GM18511 (cell line): Measurements from ENCODE around the gene AP4S1.
"Not testable (repeated sequence)": the region's sequence is repeated elsewhere in the genome, so short reads cannot be mapped to it uniquely, and the experiment has no call there.

ENCODE experiments used
- ATAC-seq: cut with Tn5 transposase; IDR thresholded peaks from one replicate; pipeline ENCODE4 v1.9.1; 2021; ENCODE audit warnings: mild to moderate bottlenecking, moderate library complexity; ENCODE audit not compliant: unreplicated experiment

The AP4S1 gene

DNA sequence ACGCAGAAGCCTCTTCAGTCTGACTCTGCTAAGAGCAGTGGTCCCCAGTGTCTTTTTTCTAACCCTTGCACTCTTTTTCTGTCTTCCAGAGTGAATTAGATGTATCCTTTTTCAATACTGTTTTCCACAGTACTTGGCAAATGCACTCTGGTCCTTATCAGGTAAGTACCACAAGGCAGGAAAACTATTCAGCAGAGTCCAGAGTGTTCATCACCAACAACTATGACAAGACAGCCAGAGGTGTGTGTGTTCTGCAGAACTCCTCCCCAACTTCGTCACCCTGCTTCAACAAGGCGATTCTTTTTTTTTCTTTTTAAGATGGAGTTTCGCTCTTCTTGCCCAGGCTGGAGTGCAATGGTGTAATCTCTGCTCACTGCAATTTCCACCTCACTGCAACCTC lies 55.0 kb downstream of the AP4S1 start:
- no peak for ATAC-seq

DNA sequence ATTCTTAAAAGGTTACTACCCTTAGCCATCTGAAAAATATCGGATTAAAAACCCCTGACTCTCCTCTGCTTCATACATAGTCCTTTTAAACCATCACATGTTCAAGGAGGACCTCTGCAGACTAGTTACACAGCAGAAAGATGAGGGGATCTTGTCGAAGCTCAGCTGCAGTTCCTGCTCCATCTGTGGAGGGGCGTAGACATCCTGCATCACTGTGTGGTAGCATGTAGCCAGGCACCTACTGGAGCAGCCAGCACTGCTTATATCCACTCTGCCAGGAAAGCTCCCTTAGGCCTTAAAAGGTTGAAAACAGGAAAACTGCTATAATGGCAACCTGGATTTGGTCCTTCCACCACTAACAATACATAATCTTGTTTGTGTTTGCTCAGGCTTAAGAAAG lies 58.3 kb downstream of the AP4S1 start:
- ATAC-seq = no peak

DNA sequence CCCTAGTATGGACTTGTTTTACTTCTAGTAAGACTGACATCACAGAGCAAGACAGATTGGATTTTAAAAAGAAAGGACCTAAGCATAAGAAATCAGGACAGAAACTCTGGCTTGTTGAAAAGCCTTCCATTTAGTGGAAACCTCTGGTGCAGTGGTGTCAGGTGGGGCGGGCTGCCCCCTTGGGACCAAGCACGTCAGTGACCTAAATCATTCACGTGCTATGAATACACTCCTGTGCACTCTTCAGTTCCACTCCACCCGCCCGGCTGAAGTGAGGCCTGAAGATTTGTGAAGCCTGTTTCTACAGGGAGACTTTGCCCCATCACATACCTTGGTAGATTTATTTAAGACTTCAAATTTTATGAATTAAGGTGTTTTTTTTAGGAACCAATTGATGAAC lies 58.9 kb downstream of the AP4S1 start:
- peak; percentile 89 for ATAC-seq

DNA sequence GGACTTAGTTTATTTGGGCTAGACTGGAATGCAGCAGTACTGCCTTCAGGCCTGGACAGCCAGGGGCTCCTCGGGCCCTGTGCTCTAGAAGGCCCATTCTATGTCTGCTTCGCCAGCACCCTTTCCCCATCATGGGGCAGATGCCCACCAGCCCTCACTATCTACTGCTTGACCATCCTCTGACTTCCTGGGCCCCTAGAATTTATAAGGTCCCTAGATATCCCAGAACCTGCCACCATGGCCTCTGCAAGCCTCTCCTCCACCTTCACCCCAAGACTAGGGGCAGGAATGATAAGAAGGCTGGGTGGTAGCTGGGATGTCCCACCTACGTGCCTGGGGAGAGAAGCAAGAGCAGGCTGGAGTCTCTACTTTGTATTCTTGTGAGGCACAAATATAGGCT lies 59.6 kb downstream of the AP4S1 start:
- no peak for ATAC-seq

DNA sequence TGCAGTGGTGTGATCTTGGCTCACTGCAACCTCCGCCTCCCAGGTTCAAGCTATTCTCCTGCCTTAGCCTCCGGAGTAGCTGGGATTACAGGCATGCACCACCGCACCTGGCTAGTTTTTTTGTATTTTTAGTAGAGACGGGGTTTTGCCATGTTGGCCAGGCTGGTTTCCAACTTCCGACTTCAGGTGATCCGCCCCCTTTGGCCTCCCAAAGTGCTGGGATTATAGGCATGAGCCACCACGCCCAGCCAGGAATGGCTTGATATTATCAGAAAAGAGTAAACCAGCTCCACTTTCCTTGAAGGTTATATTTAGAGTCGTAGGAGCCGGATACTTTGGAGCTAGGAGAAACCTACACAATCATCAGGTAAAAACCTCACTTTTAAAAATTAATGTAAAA lies 61.0 kb downstream of the AP4S1 start:
- not testable (repeated sequence) for ATAC-seq

DNA sequence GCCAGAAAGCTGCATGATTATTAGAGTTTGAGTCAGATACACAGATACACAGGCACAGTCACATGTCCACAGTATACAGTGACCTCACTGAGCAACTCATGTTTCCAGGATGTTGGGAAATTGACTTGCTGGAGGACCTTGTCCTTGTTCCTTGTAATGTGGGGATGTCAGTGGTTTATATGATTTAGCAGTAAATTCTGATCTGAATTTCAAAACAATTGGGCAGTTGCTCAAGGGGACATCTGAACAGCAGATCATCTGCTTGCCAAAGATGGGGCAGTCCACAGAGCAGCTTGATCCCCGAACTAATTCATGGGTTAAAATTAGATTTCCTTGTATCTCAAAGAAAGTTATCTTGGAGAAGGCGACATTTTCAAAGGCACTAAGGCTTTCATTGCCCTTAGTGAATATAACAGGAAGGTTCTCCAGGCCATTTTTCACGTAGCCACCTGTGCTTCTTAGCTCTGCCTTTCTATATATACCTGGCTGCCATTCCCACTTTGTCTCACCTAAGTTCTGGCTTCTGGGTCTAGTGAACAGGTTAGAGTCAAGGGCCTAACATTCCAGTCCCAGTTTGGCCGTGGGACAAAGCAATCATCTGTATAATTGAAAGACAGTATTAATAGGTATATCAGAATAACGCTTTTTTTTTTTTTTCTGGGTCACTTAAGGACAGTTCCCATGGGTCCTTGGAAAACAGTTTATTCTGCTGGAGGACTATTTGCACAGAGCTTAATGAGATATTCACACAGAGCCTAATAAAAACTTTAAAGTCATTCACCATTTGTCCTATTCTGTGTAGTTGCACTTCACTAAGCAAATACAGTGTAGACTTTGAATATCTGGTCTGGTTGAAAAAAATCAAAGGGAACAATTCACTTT lies 65.7 kb downstream of the AP4S1 start:
- no peak for ATAC-seq

DNA sequence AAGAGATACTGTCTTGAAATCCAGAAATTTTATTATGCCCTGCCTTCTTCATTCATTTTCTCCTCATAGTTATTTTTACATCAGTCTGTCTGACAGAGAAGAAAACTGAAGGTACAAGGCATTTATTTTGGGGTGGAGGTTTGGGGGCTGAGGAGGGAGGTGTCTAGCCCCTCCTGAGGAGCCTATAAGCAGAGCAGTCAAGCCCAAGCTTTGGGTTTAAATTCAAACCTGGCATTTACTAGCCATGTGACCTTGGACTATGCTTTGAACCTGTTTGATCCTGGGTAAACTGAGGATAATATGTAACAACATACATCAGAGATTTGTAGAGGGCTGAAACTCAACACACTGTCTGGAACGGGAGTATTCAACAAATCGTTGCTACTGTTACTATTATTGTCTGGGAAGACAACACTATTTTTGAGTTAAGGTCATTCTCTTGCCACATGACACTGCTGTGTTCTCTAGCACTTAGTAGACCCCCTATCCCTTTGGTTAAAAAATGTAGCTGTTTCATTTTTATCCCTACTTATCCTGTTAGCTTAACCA lies 66.8 kb downstream of the AP4S1 start:
- no peak for ATAC-seq

DNA sequence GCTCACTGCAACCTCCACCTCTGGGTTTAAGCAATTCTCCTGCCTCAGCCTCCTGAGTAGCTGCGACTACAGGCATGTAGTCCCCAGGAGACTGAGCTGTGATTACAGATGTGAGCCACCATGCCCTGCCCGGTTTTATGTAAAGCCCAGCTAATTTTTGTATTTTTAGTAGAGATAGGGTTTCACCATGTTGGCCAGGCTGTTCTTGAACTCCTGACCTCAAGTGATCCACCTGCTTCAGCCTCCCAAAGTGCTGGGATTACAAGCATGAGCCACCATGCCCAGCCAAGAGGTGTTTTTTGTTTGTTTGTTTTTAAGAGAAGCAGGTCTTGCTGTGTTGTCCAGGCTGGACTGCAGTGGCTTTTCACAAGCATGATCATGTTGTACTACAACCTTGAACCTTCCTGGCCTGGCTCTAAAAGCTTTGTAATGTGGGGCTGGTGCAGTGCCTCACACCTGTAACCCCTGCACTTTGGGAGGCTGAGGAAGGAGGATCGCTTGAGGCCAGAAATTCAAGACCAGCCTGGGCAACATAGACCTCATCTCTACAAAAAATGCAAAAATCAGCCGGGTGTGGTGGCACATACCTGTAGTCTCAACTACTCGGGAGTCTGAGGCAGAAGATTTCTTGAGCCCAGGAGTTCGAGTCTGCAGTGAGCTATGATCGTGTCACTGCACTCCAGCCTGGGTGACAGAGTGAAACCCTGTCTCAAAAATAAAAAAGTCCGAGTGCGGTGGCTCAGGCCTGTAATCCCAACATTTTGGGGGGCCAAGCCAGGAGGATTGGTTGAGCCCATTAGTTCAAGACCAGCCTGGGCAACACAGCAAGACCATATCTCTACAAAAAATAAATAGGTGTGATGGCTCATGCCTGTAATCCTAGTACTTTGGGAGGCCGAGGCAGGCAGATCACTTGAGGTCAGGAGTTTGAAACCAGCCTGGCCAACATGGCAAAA lies 68.7 kb downstream of the AP4S1 start:
- not testable (repeated sequence) for ATAC-seq

DNA sequence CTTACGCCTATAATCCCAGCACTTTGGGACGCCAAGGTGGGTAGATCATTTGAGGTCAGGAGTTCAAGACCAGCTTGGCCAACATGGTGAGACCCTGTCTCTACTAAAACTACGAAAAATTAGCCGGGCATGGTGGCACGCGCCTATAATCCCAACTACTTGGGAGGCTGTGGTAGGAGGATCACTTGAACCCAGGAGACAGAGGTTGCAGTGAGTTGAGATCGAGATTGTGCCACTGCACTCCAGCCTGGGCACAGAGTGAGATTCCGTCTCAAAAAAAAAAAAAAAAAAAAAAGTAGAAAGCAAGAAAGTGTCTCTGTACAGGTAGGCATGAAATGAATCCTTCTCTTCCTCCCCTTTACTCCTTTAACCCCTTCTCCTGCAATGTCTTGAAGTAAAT lies 70.4 kb downstream of the AP4S1 start:
- not testable (repeated sequence) for ATAC-seq

DNA sequence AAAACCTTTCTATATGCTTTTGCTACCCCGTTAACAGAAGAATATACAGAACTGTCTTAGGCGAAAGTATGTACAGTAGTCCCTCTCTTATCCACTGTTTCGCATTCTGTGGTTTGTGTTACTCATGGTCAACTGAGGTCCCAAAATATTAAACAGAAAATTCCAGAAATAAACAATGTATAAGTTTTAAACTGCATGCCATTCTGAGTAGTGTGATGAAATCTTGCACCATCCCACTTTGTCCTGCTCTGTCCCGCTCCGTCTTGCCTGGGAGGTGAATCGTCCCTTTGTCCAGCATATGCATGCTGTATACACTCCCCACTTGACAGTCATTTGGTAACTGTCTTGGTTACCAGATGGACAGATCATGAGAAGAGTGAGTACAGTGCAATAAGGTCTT lies 70.8 kb downstream of the AP4S1 start:
- ATAC-seq = no peak

DNA sequence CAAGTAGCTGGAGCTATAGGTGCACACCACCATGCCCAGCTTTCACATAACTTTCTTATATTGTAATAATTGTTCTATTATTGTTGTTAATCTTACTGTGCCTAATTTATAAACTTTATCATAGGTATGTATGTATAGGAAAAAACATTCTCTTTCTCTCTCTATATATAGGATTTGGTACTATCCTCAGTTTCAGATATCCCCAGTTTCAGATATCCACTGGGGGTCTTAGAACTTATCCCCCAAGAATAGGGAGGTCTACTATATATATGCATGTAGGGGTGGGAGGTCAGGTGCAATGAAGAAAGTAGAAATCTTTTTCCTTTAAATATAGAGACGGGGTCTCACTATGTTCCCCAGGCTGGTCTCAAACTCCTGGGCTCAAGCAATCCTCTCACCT lies 71.6 kb downstream of the AP4S1 start:
- ATAC-seq = no peak

DNA sequence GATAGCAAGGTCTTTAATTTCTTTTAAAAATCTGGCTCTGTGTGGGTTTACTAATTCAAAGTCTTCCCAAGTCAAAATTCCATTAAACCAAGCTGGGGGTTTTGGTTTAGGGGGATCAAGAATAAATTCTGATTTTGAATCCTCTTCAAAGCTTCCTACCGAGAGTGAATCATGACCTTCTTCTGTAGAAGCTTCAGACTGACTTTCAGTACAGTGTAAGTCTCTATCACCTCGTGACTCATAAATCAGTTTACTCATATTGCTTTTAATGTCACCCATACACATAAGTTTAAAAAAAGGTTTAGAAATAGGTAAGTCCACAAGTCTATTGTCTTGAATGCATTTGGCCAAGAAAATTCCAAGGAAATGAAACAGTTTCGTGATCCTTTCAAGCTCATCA lies 81.3 kb downstream of the AP4S1 start:
- ATAC-seq = no peak

DNA sequence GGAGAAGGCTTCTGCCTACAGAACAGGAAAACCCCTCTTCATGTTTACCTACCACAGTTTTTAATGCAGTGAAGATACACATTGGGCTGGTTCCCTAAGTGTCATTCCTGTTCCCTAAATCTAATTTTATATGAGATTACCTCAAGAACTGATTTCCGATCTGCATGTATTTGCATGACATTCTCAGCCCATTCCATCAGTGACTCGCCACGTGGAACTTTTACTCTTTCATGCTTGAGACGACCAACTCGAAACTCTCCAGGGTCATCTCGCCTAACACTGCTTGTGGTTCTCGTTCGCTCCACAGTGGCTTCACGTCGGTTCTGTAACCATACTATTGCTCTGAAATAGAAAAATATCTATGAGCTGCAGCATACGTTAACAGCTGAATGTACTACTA lies 83.8 kb downstream of the AP4S1 start:
- no peak for ATAC-seq

DNA sequence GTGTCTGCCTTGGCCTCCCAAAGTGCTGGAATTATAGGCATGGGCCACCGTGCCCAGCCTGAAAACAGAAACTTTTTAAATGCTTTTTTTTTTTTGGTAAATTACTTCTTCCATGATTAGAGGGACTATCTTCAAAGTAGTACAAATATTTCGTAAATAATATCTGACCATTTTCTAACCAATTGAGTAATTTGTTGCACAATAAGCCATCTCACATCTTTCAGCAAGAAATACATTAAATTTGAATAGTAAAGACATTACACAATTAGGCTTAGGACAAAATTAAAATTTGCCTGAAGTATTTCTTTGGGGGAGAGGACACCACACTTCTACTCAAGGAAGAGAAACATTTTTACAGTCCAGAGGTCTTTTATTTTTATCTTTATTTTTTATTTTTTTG lies 85.4 kb downstream of the AP4S1 start:
- ATAC-seq = no peak

DNA sequence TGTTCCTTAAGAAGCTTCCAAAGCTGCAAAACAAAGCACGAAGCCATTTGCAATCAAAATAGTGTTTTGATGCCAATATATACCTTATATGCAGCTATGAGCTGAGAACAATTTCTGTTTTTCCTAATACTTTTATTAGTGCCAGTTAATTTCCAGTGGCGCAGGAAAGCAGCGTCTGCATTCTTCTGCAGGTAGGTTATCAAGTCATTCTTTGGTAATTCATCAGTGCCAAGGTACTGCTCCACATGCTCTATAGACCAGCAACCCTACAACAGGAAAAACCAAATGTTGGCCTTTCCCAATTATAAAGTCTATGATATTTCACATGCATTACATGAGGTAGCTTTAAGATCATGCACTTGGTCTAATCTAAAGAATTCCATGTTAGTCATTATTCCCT lies 88.3 kb downstream of the AP4S1 start:
- no peak for ATAC-seq

DNA sequence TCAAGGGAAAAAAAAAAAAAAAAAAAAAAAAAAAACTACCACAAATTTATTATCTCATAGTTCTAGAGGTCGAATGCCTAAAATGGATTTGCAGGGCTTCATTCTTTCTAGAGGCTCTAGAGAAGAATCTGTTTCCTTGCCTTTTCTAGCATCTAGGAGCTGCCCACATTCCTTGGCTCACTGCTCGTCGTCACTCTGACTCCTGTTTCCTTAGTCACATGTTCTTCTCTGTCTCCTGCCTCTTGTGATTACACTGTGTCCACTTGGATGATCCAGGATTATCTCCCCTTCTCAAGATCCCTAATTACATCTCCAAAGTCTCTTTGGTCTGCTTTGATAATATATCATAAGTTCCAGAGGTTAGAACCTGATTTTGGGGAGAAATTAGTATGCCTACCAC lies 93.4 kb downstream of the AP4S1 start:
- no peak for ATAC-seq

DNA sequence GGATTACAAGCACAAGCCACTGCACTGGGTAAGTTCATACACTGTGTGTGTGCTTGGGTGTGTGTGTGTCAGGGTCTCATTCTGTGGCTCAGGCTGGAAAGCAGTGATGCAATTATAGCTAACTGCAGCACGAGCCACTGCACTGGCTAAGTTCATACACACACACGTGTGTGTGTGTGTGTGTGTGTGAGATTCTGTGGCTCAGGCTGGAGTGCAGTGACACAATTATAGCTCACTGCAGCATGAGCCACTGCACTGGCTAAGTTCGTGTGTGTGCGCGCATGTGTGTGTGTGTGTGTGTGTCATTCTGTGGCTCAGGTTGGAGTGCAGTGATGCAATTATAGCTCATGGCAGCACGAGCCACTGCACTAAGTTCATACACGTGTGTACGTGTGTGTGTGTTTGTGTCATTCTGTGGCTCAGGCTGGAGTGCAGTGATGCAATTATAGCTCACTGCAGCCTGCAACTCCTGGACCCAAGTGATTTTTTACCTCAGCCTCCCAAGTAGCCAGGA lies 96.7 kb downstream of the AP4S1 start:
- ATAC-seq = no peak

DNA sequence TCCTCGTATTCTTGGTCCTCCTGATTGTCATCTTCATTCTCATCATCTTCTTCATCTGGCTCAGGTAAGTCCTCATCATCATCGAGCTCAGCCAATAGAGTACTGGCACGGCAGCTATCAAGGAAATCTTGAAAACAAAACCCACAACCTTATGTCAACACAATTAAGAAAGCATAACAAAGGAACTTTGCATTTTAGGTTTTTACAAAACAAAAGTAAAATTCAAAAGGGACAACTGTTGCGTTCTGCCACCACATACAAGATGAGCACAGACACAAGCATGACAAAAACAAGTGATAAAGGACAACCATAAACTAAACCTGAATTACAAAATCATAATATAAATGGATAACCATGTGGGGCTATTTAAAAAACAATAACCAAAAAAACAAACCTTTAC lies 97.5 kb downstream of the AP4S1 start:
- ATAC-seq = no peak

DNA sequence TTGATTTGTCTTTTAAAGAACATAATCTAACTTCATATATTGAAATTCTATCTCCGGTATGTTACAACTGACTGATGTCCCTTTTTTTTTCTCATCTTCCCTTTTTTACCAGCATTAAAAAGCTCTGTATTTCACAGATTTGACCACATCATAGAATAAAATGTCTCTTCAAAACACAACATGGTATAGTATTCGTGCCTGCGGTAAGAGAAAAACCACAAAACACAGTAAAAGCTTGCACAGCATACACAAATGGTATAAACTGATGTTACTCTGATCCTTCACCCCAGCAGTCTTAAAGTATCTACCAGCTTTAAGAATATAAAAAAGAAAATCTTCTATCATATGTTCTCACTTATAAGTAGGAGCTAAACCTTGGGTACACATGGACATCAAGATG lies 98.7 kb downstream of the AP4S1 start:
- no peak for ATAC-seq

DNA sequence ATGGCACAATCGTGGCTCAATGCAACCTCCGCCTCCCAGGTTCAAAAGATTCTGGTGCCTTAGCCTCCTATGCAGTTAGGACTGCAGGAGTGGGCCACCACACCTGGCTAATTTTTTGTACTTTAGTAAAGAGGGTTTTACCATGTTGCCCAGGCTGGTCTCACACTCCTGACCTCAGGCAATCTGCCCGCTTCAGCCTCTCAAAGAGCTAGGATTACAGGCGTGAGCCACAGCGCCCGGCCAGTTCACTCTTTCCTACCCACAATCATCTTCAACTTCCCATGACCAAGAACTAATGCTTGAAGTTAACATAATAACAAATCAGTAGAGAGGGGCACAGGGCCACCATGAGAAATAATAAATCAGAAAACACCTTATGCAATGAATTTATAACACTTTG lies 99.8 kb downstream of the AP4S1 start:
- ATAC-seq = no peak

DNA sequence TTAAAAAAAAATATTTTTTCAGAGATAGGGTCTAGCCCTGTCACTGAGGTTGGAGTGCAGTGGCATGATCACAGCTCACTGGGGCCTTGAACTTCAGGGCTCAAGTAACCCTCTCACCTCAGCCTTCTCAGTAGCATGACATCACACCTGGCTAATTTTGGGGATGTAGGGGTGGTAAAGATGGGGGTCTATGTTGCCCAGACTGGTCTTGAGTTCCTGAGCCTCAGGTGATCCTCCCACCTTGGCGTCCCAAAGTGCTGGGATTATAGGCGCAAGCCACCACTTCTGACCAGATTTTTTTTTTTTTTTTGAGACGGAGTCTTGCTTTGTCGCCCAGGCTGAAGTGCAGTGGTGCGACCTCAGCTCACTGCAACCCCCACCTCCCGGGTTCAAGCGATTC lies 101.2 kb downstream of the AP4S1 start:
- ATAC-seq = no peak
